HG02885 (cell line): ENCODE data around the gene MYOM3.

ENCODE experiments used
- ATAC-seq: cut with Tn5 transposase; IDR thresholded peaks from one replicate; pipeline ENCODE4 v1.9.1; 2021; ENCODE audit warnings: mild to moderate bottlenecking; ENCODE audit not compliant: unreplicated experiment, poor library complexity

MYOM3 gene

DNA sequence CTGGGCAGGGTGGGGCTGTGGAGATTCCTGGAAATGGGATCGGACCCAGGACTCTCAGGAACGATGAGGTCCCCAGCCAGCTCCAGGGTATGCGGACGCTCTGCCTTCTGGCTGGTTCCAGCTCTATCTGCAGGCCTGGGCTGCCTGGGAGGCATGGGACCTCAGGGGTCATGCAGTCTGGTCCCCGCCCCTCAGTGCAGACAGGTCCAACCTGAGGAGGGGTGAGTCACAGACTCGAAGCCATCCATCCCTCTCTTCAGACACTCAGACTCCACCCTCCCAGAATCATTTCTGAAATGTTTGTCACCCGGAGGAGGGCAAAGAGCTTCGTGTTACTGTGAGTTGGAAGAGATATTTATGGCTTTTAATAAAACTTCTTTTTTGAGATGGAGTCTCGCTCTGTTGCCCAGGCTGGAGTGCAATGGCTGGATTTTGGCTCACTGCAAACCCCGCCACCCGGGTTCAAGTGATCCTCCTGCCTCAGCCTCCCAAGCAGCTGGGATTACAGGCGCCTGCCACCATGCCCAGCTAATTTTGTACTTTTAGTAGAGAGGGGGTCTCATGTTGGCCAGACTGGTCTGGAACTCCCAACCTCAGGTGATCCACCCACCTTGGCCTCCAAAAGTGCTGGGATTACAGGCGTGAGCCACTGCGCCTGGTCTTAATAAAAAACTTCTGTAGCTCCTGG, 5.9 kb upstream of the MYOM3 start:
- ATAC-seq = no peak

DNA sequence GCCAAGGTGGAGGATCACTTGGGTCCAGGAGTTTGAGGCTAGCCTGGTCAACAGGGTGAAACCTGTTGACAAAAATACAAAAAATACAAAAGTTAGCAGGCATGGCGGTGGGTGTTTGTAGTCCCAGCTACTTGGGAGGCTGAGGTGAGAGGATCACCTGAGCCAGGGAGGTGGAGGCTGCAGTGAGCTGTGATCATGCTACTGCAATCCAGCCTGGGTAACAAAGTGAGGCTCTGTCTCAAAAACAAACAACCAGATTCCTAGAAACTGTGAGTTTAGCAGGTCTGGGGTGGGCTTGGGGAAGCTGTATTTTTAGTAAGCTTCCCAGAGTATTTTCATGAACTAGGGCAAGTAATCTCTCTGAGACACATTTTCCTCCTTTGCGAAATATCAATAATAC, 5.2 kb upstream of the MYOM3 start:
- ATAC-seq = no peak

DNA sequence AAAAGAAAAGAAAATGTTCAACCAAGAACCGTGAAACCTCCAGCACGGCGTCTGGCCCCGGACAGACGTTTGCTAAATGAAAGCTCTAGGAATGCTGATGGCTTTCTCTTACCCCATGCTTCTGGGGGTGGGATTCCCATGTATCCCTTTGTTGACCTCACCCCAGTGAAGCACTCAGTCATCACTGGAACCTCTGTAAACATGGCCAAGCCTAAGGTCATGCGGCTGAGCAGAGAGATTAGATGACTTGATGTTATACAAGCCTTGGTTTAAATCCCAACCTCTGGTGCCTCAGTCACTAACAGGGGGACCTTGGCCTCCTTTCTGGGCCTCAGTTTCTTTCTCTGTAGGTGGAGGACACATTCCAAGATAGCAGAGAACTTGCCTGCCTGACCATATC, 2.8 kb upstream of the MYOM3 start:
- ATAC-seq = no peak

DNA sequence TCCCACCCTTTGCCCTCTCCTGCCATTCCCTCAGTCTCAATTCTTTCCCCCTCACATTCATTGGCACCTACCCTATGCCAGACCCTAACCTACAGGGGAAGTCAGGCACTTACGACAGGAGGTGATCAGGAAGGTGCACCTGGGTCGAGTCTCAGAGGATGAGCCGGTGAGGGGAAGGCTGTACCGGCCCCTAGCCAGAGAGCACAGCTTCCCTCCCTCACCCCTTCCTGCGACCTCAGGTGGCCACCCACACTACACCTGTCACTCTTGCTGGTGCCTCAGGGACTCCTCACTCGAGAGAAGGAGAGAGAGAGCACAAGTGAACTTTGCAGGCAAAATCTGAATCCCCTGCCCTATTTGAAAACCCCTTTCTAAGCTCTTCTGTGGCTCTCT, 1.7 kb upstream of the MYOM3 start:
- ATAC-seq = no peak

DNA sequence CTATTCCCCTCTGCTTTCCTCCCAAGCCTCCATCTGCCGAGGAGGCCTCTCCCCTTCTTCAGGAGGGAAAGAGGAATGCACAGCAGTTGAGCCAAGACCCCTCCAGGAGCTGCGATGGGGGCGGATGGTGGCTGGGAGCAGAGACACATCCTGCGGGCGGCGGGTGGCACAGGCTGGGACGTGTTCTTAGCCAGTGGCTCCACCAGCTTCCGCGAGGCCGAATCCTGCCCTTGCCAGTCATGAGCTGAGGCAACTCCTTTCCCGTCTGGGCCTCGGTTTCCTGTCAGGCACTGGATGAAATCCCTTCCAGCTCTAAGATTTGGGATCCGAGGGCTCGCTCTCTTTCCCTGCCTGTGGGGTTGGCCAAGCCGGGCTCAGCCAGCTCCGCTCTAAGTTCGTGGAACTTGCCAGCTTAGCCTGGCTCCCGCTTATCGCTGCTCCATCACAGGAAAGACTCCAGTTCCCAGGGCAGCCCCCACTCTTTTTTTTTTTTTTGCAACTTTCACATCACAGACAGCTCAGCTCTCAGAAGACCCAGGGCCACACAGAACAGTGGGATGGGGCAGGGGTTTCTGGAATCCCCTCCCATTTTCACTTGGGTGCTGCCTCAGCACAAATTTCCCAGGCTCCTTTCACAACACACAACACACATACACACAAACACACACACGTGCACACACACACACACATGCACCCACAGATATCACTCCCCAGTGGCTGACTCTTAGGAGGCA, 506 bp downstream of the MYOM3 start:
- no peak for ATAC-seq

DNA sequence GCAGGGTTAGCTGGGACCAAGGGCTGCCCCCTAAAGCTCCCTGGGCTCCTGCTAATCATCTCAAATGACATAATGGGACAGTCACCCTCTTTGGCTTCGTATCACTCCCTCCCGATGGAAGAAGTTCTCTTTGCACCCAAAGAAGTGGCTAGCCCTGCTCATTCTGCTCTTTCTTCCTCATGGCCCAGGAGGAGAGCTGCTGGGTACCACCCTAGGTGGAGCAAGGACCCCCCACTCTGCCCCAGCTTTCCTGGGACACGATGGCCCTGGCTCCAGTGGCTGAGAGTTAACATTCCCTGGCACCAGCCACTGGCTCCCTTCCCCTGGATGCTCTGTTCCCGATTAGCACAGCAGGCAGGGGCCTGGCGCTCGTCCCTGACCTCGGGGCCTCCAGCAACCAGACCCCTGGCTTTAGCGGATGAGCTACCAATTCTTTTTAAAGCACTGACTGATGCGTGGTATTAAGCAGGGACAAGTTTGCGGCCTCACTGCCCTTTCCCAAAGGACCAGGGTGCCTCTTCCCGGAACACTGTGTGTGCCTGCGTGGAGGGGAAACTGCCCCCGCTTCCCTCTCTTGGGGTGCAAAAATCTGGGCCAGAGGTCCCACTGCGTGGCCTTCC, 1.2 kb downstream of the MYOM3 start:
- no peak for ATAC-seq

DNA sequence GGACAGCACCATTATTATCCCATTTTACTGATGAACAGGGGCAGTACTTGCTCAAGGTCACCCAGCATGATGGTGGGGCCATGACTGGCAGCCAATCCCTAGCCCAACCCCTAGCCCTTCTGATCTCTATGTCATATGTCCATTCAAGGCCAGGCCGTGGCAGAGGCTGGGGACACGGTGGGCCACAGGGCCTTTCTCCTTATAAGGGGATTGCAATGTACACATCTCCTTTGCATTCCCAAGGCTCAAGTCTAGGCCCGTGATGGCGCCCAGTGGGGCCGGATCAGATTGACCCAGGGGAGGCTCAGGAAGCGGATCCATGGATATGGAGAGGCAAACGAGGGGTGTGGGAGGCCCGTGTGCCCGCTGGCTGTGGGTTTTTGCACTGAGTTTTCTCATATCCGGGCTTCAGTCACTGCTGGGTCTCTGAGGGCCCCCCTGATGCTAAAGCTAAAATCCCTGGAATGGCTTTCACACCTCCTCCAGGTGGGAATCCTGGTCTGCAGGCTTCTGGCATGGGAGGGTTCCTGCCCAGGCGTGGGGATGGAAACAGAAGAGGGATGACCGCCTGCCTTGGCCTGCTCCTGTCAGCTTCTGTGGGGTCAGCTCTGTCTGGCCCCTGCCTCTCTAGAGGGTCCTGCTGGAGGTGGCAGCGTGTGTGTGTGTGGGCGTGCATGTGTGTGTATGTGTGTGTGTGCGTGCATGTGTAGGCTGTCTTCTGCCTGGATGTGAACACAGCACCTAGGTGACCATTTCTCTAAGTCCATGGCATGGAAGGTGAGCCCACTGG, 2.1 kb downstream of the MYOM3 start:
- ATAC-seq = no peak

DNA sequence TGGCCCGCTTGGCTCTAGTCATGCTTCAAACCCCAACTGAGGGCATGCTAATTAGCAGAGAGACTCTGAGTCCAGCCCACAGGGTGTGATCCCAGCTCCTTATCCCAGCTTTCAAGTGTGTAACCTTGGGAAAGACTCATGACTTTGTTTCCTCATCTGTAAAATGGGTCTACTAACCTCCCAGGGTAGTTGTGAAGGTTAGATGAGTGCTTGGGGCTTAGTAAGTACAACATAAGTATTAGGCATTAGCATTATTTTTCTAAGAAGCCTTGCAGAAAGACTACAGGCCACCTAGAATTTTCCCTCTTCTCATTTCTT, 2.8 kb downstream of the MYOM3 start:
- ATAC-seq = no peak

DNA sequence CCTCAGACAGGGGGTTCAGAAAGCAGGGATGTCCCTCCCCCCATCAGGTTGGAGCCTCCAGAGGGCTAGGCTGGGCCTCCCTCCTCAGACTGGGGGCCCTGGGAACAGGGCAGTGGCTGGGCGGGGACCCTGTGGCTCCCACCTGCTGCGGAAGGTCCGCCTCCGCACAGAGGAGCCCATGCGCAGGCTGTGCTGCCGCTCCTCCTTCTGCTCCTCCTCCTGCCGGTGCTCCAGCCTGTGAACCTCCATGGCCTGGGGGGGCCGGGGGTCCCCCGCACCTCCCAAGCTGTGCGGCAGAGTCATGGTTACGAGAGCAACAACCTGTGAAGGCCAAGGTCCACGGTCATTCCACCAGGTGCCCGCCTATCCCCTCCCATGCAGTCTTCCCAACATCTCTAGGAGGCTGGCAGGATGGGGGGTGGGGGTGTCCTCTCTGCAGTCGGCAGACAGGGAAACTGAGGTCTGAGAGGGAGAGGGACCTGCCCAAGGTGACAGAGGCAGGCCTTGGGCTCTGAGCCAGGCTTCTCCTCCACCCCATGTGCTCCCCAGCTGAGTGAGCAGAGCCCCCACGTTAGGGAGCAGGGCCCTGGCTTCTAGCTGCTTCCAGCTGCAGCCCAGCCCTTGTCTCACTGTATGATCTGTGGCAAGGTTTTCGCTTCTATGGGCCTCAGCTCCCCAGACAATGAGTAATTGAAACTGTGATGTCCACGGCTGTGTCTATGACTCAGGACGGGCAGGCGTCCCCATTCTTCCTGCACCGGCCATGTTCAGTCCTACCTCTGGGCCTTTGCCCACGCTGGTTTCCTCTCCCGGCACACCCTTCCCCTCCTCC, 3.4 kb downstream of the MYOM3 start:
- no peak for ATAC-seq

DNA sequence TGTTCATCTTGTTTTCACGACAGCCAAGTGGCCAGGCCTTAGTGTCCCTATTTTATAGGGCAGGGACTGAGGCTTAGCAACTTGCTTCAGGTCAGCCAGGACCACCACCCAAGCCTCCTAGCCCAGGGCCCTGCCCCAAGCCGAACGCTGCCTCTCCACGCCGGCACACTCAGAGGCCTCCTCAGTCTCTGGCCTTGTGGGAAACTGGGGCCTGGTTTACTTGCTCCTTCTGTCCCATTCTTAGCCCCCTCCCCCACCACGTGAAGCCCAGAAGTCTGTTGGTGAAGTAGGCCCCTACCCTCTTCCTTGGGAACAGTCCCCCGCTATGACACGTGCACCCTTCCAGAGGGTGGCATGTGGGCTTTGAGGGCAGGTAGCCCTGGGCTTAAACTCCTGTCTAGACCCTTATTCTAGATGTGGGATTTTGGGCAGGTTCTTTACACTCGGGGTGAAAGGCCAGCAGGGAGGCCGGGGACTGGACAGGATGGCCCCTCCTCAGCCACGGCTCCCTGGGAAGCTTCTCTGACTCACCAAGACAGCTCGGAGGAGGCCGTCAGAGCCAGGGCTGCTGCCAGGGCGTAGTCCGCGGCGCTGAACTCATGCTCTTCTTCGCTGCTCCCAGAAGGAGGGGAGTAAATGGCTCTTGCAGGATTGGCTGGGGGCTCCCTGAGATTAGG, 4.3 kb downstream of the MYOM3 start:
- ATAC-seq = no peak

DNA sequence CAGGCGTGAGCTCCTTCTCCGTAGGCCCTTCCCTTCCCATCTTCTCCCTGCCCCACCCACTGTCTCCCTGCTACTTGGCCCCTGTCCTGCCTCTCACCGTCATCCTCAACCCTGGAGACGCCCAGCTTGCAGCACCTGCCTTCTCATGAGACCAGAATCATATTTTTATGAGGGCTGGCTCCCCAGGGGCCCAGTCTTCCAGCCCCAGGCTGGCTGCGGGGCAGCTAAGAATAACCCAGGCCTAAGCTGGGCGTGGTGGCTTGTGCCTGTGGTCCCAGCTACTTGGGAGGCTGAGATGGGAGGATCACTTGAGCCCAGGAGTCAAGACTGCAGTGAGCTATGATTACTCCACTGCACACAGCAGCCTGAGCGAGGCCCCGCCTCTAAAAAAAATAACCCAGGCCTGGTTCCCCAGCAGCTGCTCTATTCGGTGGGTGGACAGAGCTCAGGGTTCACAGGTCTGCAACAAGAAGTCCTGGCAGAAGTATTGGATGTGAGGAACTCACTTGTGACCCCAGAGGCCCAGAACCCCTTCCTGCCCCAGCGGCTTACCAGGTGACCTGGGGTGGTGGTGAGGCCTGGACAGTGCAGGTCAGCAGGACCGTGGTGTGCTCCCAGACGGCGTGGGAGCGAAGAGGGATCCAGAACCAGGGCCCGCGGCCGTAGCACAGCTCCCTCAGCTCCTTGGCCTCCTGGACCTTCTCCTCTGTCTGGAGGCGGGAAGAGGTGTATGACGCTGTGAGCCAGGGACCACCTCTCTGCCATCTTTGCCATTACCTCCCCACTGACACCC, 6.4 kb downstream of the MYOM3 start:
- ATAC-seq = no peak

DNA sequence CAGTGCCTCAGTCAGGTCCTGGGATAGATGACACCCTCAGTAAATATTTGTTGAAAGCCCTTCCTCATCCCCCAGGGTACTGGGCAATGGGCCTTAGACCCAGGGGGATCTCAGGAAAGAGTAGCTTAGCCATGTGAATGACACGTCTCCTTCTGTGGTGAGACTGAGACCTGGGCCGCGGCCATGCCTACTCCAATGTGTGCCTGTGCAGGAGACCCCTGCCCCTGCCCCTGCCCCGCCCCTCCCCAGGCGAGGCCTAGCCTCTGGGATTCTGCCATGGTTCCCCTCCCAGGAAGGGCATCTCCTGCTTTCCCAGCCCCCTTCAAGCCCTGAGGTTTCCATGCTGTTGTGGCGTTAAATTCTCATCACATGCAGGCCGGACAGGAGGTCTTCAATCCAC, 7.1 kb downstream of the MYOM3 start:
- no peak for ATAC-seq

DNA sequence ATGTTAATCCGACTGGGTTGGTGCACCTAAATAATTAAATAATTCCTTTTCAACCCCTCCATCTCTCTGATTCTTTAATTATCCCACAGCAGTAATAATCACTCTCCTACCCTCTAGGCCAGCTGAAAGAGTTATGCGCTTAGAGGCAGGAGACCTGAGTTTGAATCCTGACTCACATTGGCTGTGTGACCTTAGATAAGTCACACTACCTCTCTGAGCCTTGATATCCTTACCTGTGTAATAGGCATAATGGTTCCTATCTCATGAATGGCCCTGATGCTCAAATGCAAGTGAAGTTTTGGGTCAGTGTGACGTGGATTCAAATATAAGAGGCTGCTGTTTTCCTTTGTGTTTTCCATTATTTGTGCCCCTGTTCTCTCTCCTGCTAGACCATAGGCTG, 8.1 kb downstream of the MYOM3 start:
- ATAC-seq = no peak

DNA sequence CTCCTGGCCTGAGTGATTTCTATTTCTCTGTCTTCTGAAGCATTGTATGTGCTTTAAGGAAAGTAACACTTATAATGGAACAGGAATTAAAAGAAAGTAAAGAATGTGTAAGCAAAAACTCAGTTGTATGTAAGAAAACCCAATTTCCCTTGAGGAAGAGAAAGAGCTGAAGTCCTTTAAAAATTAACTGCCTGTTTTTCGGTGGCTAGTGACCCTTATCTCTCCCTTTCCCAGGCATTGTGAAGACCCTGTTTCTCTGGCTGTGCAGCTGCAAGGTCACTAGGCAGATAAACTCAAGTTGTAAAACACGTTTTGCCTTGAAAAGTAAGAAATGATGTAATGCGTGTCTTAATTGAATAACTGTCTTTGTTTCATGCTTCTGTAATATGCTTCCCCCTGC, 8.5 kb downstream of the MYOM3 start:
- ATAC-seq = no peak

DNA sequence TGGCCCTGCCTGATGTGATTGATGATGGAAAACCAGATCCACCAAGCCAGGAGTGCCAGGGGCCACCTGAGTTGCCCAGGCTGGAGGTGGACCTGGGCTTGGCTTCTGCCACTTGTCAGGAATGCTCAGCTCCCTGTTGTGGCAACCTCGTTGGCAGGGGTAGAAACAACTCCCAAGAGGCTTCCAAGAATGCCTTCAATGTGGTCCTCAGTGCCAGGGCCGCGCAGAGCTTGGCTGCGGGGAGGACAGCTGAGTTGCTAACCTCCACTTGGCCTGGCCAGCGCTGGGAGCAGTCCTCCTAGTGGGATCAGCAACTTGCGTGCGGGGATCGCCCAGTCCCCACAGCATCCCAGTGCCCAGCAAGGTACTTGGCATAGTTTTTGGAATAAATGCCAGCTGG, 9.0 kb downstream of the MYOM3 start:
- no peak for ATAC-seq

DNA sequence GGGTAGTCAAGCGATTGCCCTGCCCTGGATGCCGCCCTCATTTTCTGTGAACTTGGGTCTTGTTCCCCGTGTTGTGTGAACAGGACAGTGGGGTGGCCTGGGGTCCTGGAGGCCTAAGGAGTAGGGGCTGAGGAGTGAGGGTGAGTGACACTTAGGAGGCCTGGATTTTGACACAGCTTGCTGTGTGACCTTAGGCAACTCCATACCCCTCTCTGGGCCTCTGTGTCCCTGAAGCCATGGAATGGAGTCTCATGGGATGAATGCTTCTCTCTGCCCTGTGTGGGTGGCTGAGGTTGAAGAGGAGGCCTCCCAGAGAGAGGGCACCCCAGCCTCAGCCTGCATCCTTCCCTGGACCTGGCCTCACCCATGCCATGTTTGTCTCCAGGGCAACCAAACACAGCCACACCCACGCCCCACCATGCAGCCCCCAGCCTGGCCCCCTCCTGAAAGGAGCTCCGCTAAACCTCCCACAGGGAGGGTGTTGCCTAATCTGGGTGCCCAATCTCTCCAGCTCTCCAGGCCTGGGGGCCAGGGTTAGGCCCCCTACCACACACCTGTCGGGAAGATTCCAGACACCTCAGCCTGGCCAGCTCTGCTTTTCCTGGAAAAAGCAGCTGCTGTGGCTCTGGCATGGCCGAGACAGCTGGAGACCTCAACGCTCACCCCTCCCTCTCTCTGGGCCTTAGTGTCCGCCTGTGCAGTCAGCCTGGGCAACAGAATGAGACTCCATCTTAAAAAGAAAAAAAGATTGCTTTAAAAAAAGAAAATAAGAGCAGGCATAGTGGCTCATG, 9.9 kb downstream of the MYOM3 start:
- no peak for ATAC-seq

DNA sequence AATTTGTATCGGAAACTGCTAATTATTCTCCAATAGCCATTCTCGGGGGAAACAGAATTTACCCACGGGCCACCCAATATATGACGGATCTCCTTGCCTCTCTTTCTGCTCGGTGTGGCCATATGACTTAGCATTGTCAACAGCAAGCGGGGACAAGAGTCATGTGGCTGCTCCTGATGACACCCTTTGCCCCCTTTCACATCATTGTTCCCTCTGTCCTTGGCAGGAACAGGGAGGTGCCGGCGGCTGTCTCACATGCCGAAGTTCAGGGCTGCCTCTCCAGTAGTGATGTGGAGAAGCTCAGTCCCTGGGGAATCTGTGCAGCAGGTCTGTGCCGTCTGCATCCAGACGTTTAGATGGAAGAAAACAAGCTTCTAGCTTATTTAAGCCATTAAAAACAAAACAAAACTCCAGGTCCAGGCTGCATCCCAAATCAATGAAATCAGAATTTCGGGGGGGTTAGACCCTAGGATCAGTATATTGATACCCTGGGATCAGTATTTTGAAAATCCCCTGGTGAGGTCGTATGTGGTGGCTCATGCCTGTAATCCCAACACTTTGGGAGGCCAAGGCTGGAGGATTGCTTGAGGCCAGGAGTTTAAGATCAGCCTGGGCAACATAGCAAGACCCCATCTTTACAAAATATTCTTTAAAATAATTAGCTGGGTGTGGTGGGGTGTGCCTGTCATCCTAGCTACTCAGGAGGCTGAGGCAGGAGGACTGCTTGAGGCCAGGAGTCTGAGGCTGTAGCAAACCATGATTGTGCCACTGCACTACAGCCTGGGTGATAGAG, 10.8 kb downstream of the MYOM3 start:
- no peak for ATAC-seq
